ENCODE results near the gene AKT1S1. TPM values are rescaled to one million over a fixed set of nuclear protein-coding genes. Genes with fewer than 3 reads are reported as not detected.

Gene AKT1S1
- total and polyA plus RNA-seq, 2 donors from 2014 or later, result 33.7 to 47.2 TPM

DNA sequence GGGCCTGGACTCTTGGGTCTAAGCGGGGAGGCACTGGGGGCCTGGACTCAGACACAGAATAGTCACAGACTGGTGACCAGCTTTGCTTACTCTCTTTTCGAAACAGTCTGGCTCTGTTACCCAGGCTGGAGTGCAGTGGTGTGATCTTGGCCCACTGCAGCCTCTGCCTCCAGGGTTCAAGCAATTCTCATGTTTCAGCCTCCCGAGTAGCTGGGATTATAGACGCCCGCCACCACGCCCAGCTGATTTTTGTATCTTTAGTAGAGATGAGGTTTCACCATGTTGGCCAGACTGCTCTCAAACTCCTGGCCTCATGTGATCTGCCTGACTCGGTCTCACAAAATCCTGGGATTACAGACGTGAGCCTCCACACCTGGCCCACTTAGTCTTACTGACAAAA, 48.0 kb downstream of the AKT1S1 start:
- H3K27ac ChIP-seq (ENCODE audit: low read depth in 2 of 2, low read length in 2 of 2), result no peak overlapping the region
- DNase-seq (no peak), FAIRE-seq (no peak)
- intact Hi-C loops (cut with DNase I), result no loop called here
- no peaks in the 10 kb centered on the region for H3K27me3 ChIP-seq (ENCODE audit: control insufficient read depth, insufficient read depth, low read length)
- no peaks in the 10 kb centered on the region for H3K4me1 ChIP-seq (ENCODE audit: control insufficient read depth in 2 of 3, insufficient read depth in 2 of 3, low read depth in 1 of 3, low read length in 3 of 3)
- TF ChIP-seq, protein P1, sequence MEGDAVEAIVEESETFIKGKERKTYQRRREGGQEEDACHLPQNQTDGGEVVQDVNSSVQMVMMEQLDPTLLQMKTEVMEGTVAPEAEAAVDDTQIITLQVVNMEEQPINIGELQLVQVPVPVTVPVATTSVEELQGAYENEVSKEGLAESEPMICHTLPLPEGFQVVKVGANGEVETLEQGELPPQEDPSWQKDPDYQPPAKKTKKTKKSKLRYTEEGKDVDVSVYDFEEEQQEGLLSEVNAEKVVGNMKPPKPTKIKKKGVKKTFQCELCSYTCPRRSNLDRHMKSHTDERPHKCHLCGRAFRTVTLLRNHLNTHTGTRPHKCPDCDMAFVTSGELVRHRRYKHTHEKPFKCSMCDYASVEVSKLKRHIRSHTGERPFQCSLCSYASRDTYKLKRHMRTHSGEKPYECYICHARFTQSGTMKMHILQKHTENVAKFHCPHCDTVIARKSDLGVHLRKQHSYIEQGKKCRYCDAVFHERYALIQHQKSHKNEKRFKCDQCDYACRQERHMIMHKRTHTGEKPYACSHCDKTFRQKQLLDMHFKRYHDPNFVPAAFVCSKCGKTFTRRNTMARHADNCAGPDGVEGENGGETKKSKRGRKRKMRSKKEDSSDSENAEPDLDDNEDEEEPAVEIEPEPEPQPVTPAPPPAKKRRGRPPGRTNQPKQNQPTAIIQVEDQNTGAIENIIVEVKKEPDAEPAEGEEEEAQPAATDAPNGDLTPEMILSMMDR (IDR thresholded peaks at IDR 0.05; ENCODE audit: borderline replicate concordance, extremely low read depth, insufficient read depth), result no peak
- no peak overlapping the region for H3K9ac ChIP-seq (ENCODE audit: low read length in 3 of 3)
- peaks cover 0 to 37% (median 8%) of the 10 kb centered on the region in 3 donors for H3K36me3 ChIP-seq (ENCODE audit: control insufficient read depth in 2 of 3, insufficient read depth in 3 of 3, low read length in 3 of 3)
- no peaks in the 10 kb centered on the region for H3K9me3 ChIP-seq (ENCODE audit: control insufficient read depth in 2 of 3, insufficient read depth in 1 of 3, low read length in 3 of 3)
- no peak overlapping the region for H3K4me3 ChIP-seq (ENCODE audit: low read length in 3 of 3)

DNA sequence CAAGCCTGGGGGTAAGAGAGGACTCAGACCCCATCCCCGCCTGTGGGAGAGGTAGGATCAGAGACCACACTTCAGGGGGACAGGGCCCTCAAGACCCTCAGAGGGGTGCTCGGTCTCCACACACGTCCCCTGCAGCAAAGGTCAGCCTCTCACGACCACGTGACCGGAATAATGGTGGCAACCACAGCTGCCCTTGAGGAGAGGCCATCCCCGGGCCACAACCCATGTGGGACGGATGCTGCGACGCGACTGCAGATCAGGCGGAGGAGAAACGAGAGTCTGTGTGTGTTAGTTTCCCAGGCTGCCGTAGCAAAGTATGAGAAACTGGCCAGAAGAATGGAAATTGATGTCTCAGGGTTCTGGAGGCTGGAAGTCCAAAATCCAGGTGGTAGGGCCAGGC, 50.1 kb downstream of the AKT1S1 start:
- DNase-seq (no peak), FAIRE-seq (no peak)
- H3K36me3 ChIP-seq (ENCODE audit: control insufficient read depth in 2 of 3, insufficient read depth in 3 of 3, low read length in 3 of 3), result peaks cover 2 to 32% (median 8%) of the 10 kb centered on the region in 3 donors
- H3K4me1 ChIP-seq (ENCODE audit: control insufficient read depth in 2 of 3, insufficient read depth in 2 of 3, low read depth in 1 of 3, low read length in 3 of 3), result no peaks in the 10 kb centered on the region
- H3K9me3 ChIP-seq (ENCODE audit: control insufficient read depth in 2 of 3, insufficient read depth in 1 of 3, low read length in 3 of 3), result no peaks in the 10 kb centered on the region
- intact Hi-C loops (cut with DNase I), result no loop called here
- TF ChIP-seq, protein P1 (IDR thresholded peaks at IDR 0.05; ENCODE audit: borderline replicate concordance, extremely low read depth, insufficient read depth), result no peak
- no peaks in the 10 kb centered on the region for H3K27me3 ChIP-seq (ENCODE audit: control insufficient read depth, insufficient read depth, low read length)
- H3K27ac ChIP-seq (ENCODE audit: low read depth in 2 of 2, low read length in 2 of 2), result no peak overlapping the region
- no peak overlapping the region for H3K9ac ChIP-seq (ENCODE audit: low read length in 3 of 3)
- no peak overlapping the region for H3K4me3 ChIP-seq (ENCODE audit: low read length in 3 of 3)

DNA sequence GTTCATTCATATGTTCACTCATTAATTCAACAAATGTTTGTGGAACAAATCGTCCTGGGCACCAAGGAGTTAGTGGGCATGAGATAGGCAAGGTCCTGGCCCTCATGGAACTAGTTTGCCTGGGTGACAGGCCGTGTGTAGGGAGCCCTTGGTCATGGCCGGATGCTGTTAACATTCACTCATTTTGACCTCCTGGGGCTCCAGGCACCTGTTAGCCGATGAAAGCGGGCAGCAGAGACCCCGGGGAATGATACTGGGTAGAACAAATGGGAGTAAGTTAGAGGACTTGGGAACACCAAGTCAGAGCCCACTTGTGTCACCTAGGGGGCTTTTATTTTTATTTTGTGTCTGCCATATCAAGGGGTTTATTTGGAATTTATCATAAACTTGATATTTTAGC, 52.5 kb downstream of the AKT1S1 start:
- Histone ChIP-seq H3K27me3 (ENCODE audit: control insufficient read depth, insufficient read depth, low read length) (no peaks in the 10 kb centered on the region), H3K4me3 (ENCODE audit: low read length in 3 of 3) (no peak overlapping the region), H3K27ac (ENCODE audit: low read depth in 2 of 2, low read length in 2 of 2) (no peak overlapping the region), H3K9me3 (ENCODE audit: control insufficient read depth in 2 of 3, insufficient read depth in 1 of 3, low read length in 3 of 3) (no peaks in the 10 kb centered on the region), H3K4me1 (ENCODE audit: control insufficient read depth in 2 of 3, insufficient read depth in 2 of 3, low read depth in 1 of 3, low read length in 3 of 3) (no peaks in the 10 kb centered on the region), H3K9ac (ENCODE audit: low read length in 3 of 3) (no peak overlapping the region), H3K36me3 (ENCODE audit: control insufficient read depth in 2 of 3, insufficient read depth in 3 of 3, low read length in 3 of 3) (peaks cover 2 to 24% (median 7%) of the 10 kb centered on the region in 3 donors)
- TF ChIP-seq, protein P1 (IDR thresholded peaks at IDR 0.05; ENCODE audit: borderline replicate concordance, extremely low read depth, insufficient read depth), result no peak
- FAIRE-seq, result no peak
- intact Hi-C loops (cut with DNase I), result no loop called here
- no peak for DNase-seq

DNA sequence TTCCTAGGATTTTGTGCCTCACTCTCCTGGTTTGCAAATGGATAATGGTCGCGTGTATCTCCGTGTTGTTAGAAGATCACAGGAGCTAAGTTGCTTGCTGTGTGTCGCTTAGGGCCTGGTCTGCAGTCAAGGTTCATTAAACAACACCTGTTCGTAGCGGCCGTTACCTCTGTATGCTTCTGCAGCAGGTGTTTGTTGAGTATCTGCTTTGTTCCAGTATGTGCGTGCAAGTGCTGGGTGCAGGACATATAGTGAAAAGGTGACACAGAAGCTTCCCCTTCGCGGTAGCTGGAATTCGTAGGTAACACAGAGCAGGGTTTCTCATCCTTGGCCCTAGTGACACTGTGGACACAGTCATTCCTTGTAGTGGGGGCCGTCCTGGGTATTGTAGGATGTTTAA, 53.7 kb downstream of the AKT1S1 start:
- Histone ChIP-seq H3K4me3 (ENCODE audit: low read length in 3 of 3) (no peak overlapping the region), H3K36me3 (ENCODE audit: control insufficient read depth in 2 of 3, insufficient read depth in 3 of 3, low read length in 3 of 3) (peaks cover 2 to 20% (median 7%) of the 10 kb centered on the region in 3 donors), H3K4me1 (ENCODE audit: control insufficient read depth in 2 of 3, insufficient read depth in 2 of 3, low read depth in 1 of 3, low read length in 3 of 3) (peaks cover 0 to 10% (median 0%) of the 10 kb centered on the region in 3 donors), H3K9ac (ENCODE audit: low read length in 3 of 3) (no peak overlapping the region), H3K27ac (ENCODE audit: low read depth in 2 of 2, low read length in 2 of 2) (no peak overlapping the region), H3K27me3 (ENCODE audit: control insufficient read depth, insufficient read depth, low read length) (no peaks in the 10 kb centered on the region), H3K9me3 (ENCODE audit: control insufficient read depth in 2 of 3, insufficient read depth in 1 of 3, low read length in 3 of 3) (no peaks in the 10 kb centered on the region)
- DNase-seq, result no peak
- TF ChIP-seq, protein P1 (IDR thresholded peaks at IDR 0.05; ENCODE audit: borderline replicate concordance, extremely low read depth, insufficient read depth), result no peak
- intact Hi-C loops (cut with DNase I), result no loop called here
- FAIRE-seq, result no peak

Data from kidney (tissue), 14 donors.